Common myeloid progenitor, CD34-positive (primary cell): ENCODE measurements around the gene NUDT13.
A peak's percentile ranks its signal among the peaks of the same experiment; 100 is the strongest.

Experiments
- CTCF ChIA-PET: fragments of 350-600 bp; sonication (Branson Sonifier 250); formaldehyde crosslinking; loops from one replicate; lab custom pipeline; 2021; ENCODE audit warnings: antibody characterized with exemption; lab: Charles Lee
- POLR2A ChIA-PET: fragments of 350-600 bp; sonication (Branson Sonifier 250); formaldehyde crosslinking; loops from one replicate; lab custom pipeline; 2021; ENCODE audit warnings: antibody characterized with exemption; lab: Charles Lee
- DNase-seq, 3 donors: peaks; one replicate each; pipeline versions ENCODE4 v3.0.0 to v3.0.0-alpha.2; 2013
- H3K27ac ChIP-seq, 2 experiments: 1 replicate in 1 of 2; 2 replicates in 1 of 2; pipeline ENCODE4 v1.7.0; 2013; ENCODE audit warnings: inconsistent platforms in 2 of 2, low read length in 2 of 2, mild to moderate bottlenecking in 2 of 2, low read depth in 1 of 2, moderate library complexity in 1 of 2; ENCODE audit not compliant: severe bottlenecking in 2 of 2, insufficient read depth in 1 of 2, poor library complexity in 1 of 2
- H3K27me3 ChIP-seq, 5 experiments: replicated peaks in 2 of 5; 1 replicate in 3 of 5; 2 replicates in 2 of 5; pipeline versions ENCODE4 v1.6.1 to v1.7.0; 2013; ENCODE audit warnings: low read length in 4 of 5, mild to moderate bottlenecking in 2 of 5, moderate library complexity in 2 of 5, inconsistent platforms in 1 of 5; ENCODE audit not compliant: insufficient read depth in 5 of 5, control insufficient read depth in 4 of 5
- H3K36me3 ChIP-seq, 4 experiments: 1 replicate in 2 of 4; 2 replicates in 2 of 4; pipeline versions ENCODE4 v1.6.1 to v1.7.0; 2013; ENCODE audit warnings: low read length in 3 of 4, control low read depth in 1 of 4, mild to moderate bottlenecking in 1 of 4; ENCODE audit not compliant: control insufficient read depth in 4 of 4, insufficient read depth in 4 of 4
- H3K4me1 ChIP-seq, 4 experiments: 1 replicate in 3 of 4; 2 replicates in 1 of 4; pipeline versions ENCODE4 v1.6.1 to v1.7.1; 2013; ENCODE audit warnings: low read length in 3 of 4, mild to moderate bottlenecking in 3 of 4, control low read depth in 1 of 4, inconsistent platforms in 1 of 4, moderate library complexity in 1 of 4; ENCODE audit not compliant: control insufficient read depth in 4 of 4, insufficient read depth in 4 of 4; ENCODE audit errors: control extremely low read depth in 1 of 4
- H3K4me3 ChIP-seq, 7 experiments: 1 replicate in 4 of 7; 2 replicates in 3 of 7; pipeline versions ENCODE4 v1.5.1 to v1.7.0; 2013; ENCODE audit warnings: mild to moderate bottlenecking in 7 of 7, low read length in 6 of 7, moderate library complexity in 6 of 7, inconsistent platforms in 2 of 7, low read depth in 2 of 7, control low read depth in 1 of 7; ENCODE audit not compliant: insufficient read depth in 4 of 7, control insufficient read depth in 1 of 7; ENCODE audit errors: extremely low read depth in 1 of 7
- H3K9me3 ChIP-seq, 5 experiments: 1 replicate in 4 of 5; 2 replicates in 1 of 5; pipeline versions ENCODE4 v1.6.1 to v1.7.1; 2013; ENCODE audit warnings: low read length in 4 of 5, mild to moderate bottlenecking in 2 of 5, inconsistent platforms in 1 of 5, low read depth in 1 of 5, moderate library complexity in 1 of 5; ENCODE audit not compliant: control insufficient read depth in 4 of 5, insufficient read depth in 2 of 5; ENCODE audit errors: control extremely low read depth in 1 of 5
- WGBS: methylation state at CpG from one replicate; pipeline ENCODE4 v1.1.5; 2013; ENCODE audit not compliant: insufficient coverage; 5-methylcytosine and 5-hydroxymethylcytosine counted together

The NUDT13 gene

DNA sequence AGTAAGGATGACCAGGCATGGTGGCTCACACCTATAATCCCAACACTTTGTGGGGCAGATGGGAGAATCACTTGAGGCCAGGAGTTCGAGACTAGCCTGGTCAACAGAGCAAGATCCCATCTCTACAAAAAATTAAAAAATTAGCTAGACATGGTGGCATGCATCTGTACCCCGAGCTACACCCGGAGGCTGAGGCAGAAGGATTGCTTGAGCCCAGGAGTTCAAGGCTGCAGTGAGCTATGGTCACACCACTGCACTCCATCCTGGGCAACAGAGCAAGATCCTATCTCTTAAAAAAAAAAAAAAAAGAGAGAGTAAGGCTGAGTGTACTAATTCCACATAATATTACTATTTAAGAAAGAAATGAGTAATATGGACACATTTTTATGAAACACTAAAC lies 17.4 kb upstream of the NUDT13 start:
- ChIA-PET CTCF (interaction anchor here (1.0 to 1.3 kb wide), 3 partner anchors 15 to 32 kb away, joined by 3 to 4 read pairs (median 3); no protein-coding TSS in a partner anchor), POLR2A (no interaction called here)
- no peaks in the 10 kb centered on the region for H3K27me3 ChIP-seq
- H3K4me3 ChIP-seq, result no peak overlapping the region
- no peaks in the 10 kb centered on the region for H3K9me3 ChIP-seq
- H3K4me1 ChIP-seq, result peaks cover 3 to 28% (median 18%) of the 10 kb centered on the region in 4 experiments
- no peaks in the 10 kb centered on the region for H3K36me3 ChIP-seq
- 100% methylated on average over 1 of the region's 3 CpGs for WGBS
- DNase-seq, result no peak
- H3K27ac ChIP-seq, result no peak overlapping the region

DNA sequence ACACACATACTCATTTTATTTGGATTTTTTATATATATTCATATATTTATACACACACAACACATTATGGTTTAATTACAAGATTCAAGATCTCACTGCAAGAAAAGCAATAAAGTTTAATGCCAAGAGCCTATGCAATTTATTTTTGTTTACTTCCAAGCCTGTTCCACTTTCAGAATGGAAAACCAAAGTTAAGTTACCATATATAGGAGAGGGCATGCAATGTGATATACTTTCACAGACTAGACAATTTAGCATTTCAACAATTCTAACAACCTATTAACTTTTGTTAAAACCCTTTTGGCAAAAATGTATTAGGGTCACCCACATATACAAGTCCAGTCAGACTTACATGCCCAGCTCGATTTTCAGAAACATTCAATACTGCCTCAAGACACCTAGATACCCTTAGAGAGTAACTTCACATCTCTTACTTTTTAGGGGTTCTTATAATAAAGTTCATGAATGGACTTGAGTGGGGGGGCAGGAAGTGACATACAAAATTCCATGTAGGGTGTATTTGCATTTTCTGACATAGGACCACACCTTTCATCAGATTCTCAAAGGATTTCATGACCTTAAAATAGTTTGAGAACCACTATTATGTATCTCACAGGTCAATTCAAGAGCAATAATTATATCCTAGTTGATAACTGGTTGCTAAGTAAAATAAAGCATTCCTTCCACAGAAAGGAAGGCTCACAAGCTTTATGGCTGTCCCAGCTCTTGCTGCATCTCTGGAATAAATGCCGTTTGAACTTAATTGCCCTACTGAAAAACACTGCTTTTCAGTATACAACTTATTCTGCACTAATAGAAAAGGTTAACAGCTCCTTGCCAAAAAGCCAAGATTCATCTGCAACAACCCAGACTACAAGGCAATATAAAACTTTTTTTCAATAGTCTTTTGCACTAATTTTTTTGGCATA lies 16.1 kb upstream of the NUDT13 start:
- Histone ChIP-seq H3K36me3 (no peaks in the 10 kb centered on the region), H3K4me1 (peaks cover 3 to 28% (median 18%) of the 10 kb centered on the region in 4 experiments), H3K27me3 (no peaks in the 10 kb centered on the region), H3K4me3 (peak overlapping the region in 3 of 7 experiments; percentile 83 to 99 (median 97)), H3K9me3 (no peaks in the 10 kb centered on the region), H3K27ac (peak overlapping the region in 1 of 2 experiments; percentile 96)
- CTCF ChIA-PET, result interaction anchor here (1.0 to 2.5 kb wide), 5 partner anchors 10 to 40 kb away, joined by 3 to 11 read pairs (median 4); no protein-coding TSS in a partner anchor
- POLR2A ChIA-PET, result interaction anchor here (0.9 kb wide), 1 partner anchor 62 kb away, joined by 6 read pairs; no protein-coding TSS in a partner anchor
- no peak for DNase-seq
- 100% methylated on average over 1 of the region's 2 CpGs for WGBS

DNA sequence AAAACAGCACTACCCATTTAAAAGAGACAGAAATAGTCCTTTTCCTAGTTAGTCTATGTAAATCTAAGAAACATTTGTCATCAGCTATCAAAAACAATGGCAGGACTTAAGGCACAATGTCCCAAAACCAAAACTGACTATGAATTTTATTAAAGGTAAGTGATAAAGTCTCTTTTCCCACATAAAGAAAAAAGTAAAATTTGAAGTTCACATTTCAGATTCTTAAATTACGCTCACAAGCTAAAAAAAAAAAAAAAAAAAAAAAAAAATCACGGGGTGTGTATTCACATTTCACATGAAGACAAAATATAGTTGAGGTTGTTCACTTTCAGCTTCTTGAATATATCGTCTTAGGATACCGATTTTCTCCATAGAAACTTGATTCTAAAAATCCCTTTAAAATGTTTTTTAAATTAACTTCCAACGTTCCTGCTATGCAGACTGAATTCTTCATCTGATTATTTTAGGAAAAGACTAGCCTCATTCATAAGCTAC lies 15.2 kb upstream of the NUDT13 start:
- CTCF ChIA-PET, result interaction anchor here (1.0 to 2.7 kb wide), 9 partner anchors 11 to 62 kb away, joined by 3 to 22 read pairs (median 4); partner anchors contain the start of gene NUDT13
- DNase-seq, result no peak
- WGBS, result no CpG with 5 or more reads among the region's 5 CpGs
- H3K4me3 ChIP-seq, result peak overlapping the region; percentile 13 to 99 (median 91)
- H3K36me3 ChIP-seq, result peaks cover 0 to 3% (median 0%) of the 10 kb centered on the region in 4 experiments
- peak overlapping the region; percentile 88 to 96 for H3K27ac ChIP-seq
- H3K27me3 ChIP-seq, result no peaks in the 10 kb centered on the region
- POLR2A ChIA-PET, result interaction anchor here (0.7 to 2.5 kb wide), 7 partner anchors 15 to 469 kb away, joined by 3 to 13 read pairs (median 4); partner anchors contain the start of genes ECD, FAM149B1, MICU1 and NUDT13
- H3K9me3 ChIP-seq, result no peaks in the 10 kb centered on the region
- H3K4me1 ChIP-seq, result peaks cover 3 to 28% (median 18%) of the 10 kb centered on the region in 4 experiments

DNA sequence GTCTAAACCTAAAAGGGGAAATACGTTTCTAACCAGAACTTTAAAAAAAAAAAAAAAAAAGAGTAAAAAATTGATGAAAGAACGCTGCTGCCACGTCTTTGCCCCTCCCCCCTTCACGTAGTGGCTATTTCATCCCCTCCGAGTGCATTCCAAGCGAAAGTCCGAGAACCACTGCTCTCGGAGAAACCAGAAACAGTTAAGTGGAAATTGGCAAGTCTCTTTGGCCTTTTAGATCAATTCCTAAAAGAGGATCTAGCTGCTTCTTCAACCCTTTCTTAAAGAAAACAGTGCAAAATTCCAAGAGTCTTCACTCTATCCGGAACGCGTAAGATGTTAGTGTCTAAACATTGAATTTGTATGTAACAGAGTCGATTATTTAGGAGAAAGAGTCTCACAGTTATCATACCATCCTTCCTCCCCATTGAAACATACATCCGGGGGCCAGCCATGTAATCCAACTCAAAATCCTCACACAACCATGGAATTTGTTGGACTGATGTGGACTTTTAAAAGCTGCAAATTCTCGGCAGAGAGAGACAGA lies 14.7 kb upstream of the NUDT13 start:
- Histone ChIP-seq H3K4me3 (peak overlapping the region; percentile 13 to 99 (median 91)), H3K36me3 (peaks cover 0 to 3% (median 0%) of the 10 kb centered on the region in 4 experiments), H3K9me3 (no peaks in the 10 kb centered on the region), H3K4me1 (peaks cover 3 to 28% (median 18%) of the 10 kb centered on the region in 4 experiments), H3K27me3 (no peaks in the 10 kb centered on the region), H3K27ac (peak overlapping the region; percentile 88 to 96)
- peak; percentile 26 to 59 (median 57) for DNase-seq
- ChIA-PET CTCF (interaction anchor here (0.6 to 2.7 kb wide), 13 partner anchors 12 to 239 kb away, joined by 3 to 22 read pairs (median 3); partner anchors contain the start of gene NUDT13), POLR2A (interaction anchor here (0.7 to 2.5 kb wide), 9 partner anchors 15 to 905 kb away, joined by 3 to 13 read pairs (median 4); partner anchors contain the start of genes ECD, FAM149B1, MICU1 and NUDT13)
- 0% methylated on average over 8 of the region's 14 CpGs for WGBS

DNA sequence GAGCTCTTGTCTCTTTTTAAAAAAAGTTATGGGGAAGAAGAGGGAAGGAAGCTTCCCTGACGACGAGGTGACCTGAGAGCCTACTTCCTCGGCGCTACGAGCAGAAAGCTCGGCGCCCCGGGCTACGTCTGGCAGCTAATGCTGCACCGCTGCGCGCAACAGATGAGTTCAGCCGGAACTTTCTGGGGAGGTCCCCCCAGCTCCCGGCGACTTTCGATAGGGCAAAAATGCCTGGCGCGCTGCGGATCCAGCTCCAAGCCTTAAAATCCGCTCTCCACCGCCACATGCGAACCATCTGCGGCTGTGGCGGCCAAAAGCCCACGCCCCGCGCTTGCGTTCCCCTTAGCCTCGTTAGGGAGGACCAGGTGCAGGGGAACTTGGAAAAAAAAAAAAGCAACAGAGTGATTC lies 14.2 kb upstream of the NUDT13 start:
- CTCF ChIA-PET, result interaction anchor here (0.6 to 2.7 kb wide), 13 partner anchors 12 to 239 kb away, joined by 3 to 22 read pairs (median 3); partner anchors contain the start of gene NUDT13
- Histone ChIP-seq H3K36me3 (peaks cover 0 to 3% (median 0%) of the 10 kb centered on the region in 4 experiments), H3K4me3 (peak overlapping the region; percentile 82 to 99 (median 91)), H3K27ac (peak overlapping the region; percentile 88 to 96), H3K9me3 (no peaks in the 10 kb centered on the region), H3K27me3 (no peaks in the 10 kb centered on the region), H3K4me1 (peaks cover 3 to 28% (median 18%) of the 10 kb centered on the region in 4 experiments)
- whole genome bisulfite sequencing, result 0% methylated on average over 16 of the region's 29 CpGs
- POLR2A ChIA-PET, result interaction anchor here (0.7 to 2.5 kb wide), 8 partner anchors 14 to 906 kb away, joined by 3 to 13 read pairs (median 4); partner anchors contain the start of genes ECD, FAM149B1 and NUDT13
- peak; percentile 73 to 84 (median 82) for DNase-seq
